ENCODE results near the gene DEFB118.

GRCh38 chr20:31355981-31356380 is 12.4 kb upstream of the DEFB118 start:
- TF ChIP-seq, protein P1, sequence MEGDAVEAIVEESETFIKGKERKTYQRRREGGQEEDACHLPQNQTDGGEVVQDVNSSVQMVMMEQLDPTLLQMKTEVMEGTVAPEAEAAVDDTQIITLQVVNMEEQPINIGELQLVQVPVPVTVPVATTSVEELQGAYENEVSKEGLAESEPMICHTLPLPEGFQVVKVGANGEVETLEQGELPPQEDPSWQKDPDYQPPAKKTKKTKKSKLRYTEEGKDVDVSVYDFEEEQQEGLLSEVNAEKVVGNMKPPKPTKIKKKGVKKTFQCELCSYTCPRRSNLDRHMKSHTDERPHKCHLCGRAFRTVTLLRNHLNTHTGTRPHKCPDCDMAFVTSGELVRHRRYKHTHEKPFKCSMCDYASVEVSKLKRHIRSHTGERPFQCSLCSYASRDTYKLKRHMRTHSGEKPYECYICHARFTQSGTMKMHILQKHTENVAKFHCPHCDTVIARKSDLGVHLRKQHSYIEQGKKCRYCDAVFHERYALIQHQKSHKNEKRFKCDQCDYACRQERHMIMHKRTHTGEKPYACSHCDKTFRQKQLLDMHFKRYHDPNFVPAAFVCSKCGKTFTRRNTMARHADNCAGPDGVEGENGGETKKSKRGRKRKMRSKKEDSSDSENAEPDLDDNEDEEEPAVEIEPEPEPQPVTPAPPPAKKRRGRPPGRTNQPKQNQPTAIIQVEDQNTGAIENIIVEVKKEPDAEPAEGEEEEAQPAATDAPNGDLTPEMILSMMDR (IDR thresholded peaks at IDR 0.05 in 4 of 5, conservative IDR thresholded peaks at IDR 0.05 in 1 of 5) = no peak
- no peak for TF ChIP-seq POLR2A (IDR thresholded peaks at IDR 0.05)
